Endothelial cell of umbilical vein (primary cell): ENCODE results near the gene RIPOR3. TPM values are rescaled to one million over a fixed set of nuclear protein-coding genes. Genes with fewer than 3 reads are reported as not detected.

Experiments used
- BruUV-seq: library from RNA; stranded (reverse); fragments of 400-500 nt; replicated peaks from 2 replicates; lab custom pipeline; 2021; lab: Mats Ljungman, UMichigan
- CTCF ChIA-PET: fragments of 300-600, 350-600 bp; sonication (Branson Sonifier 250); formaldehyde crosslinking; loops from one replicate; lab custom pipeline; 2021; ENCODE audit warnings: antibody characterized with exemption, inconsistent platforms; lab: Charles Lee
- POLR2A ChIA-PET: fragments of 300-600, 350-600 bp; sonication (Branson Sonifier 250); formaldehyde crosslinking; loops from one replicate; lab custom pipeline; 2021; ENCODE audit warnings: antibody characterized with exemption, inconsistent platforms; lab: Charles Lee
- DNase-seq: peaks from one replicate; pipeline ENCODE4 v3.0.0-alpha.2; 2011; ENCODE audit warnings: low read depth, low spot score
- FAIRE-seq: peaks from 2 replicates; lab custom pipeline; 2011; peaks lifted over from hg19 to GRCh38; lab: Jason Lieb, UNC
- H2AFZ ChIP-seq: 2 replicates; pipeline ENCODE4 v1.6.0; 2012; ENCODE audit warnings: low read depth, low read length, control low read depth, inconsistent platforms
- H3K27ac ChIP-seq: 2 replicates; pipeline ENCODE4 v1.5.1; 2011; ENCODE audit warnings: low read depth, mild to moderate bottlenecking, control low read depth, low read length, moderate library complexity; ENCODE audit not compliant: insufficient read depth
- H3K27me3 ChIP-seq, 2 experiments: 2 replicates each; pipeline versions ENCODE4 v1.6.0 to v1.6.1; 2011; ENCODE audit warnings: low read length in 2 of 2, mixed read lengths in 1 of 2; ENCODE audit not compliant: control insufficient read depth in 2 of 2, insufficient read depth in 2 of 2
- H3K36me3 ChIP-seq, 2 experiments: 2 replicates in 1 of 2; 3 replicates in 1 of 2; pipeline ENCODE4 v1.5.1; 2011; ENCODE audit warnings: low read length in 2 of 2, mild to moderate bottlenecking in 1 of 2, moderate library complexity in 1 of 2; ENCODE audit not compliant: control insufficient read depth in 2 of 2, insufficient read depth in 2 of 2; ENCODE audit errors: extremely low read depth in 1 of 2
- H3K4me1 ChIP-seq: 3 replicates; pipeline ENCODE4 v1.5.1; 2011; ENCODE audit warnings: mild to moderate bottlenecking, low read length; ENCODE audit not compliant: control insufficient read depth, insufficient read depth; ENCODE audit errors: extremely low read depth
- H3K4me2 ChIP-seq: 2 replicates; pipeline ENCODE4 v1.6.1; 2011; ENCODE audit warnings: low read length, control low read depth, mixed read lengths; ENCODE audit not compliant: insufficient read depth
- H3K4me3 ChIP-seq, 3 experiments: fragments of 200-600 bp in 1 of 3; sonication (generic), shearing (Covaris generic) in 1 of 3; replicated peaks in 1 of 3; 2 replicates each; pipeline ENCODE4 v1.5.1; 2011 to 2016; ENCODE audit warnings: control low read depth in 3 of 3, low read length in 3 of 3, mild to moderate bottlenecking in 2 of 3, inconsistent platforms in 1 of 3, low read depth in 1 of 3, moderate library complexity in 1 of 3; ENCODE audit not compliant: insufficient read depth in 1 of 3
- H3K79me2 ChIP-seq: 2 replicates; pipeline ENCODE4 v1.6.0; 2012; ENCODE audit warnings: low read length, inconsistent platforms; ENCODE audit not compliant: control insufficient read depth, insufficient read depth
- H3K9ac ChIP-seq: replicated peaks from 2 replicates; pipeline ENCODE3; 2011; ENCODE audit warnings: low read length, control low read depth; ENCODE audit not compliant: insufficient read depth; ENCODE audit errors: extremely low read depth
- H3K9me1 ChIP-seq: replicated peaks from 3 replicates; pipeline ENCODE4 v1.6.0; 2011; ENCODE audit warnings: mild to moderate bottlenecking, low read length; ENCODE audit not compliant: control insufficient read depth, insufficient read depth; ENCODE audit errors: extremely low read depth
- H3K9me3 ChIP-seq: replicated peaks from 2 replicates; pipeline ENCODE4 v1.5.1; 2012; ENCODE audit warnings: low read length, inconsistent platforms; ENCODE audit not compliant: control insufficient read depth, insufficient read depth
- H4K20me1 ChIP-seq: replicated peaks from 2 replicates; pipeline ENCODE3; 2011; ENCODE audit warnings: mild to moderate bottlenecking, low read length; ENCODE audit not compliant: control insufficient read depth, insufficient read depth; ENCODE audit errors: extremely low read depth
- EZH2 ChIP-seq: IDR thresholded peaks from 2 replicates; pipeline ENCODE4 v1.6.1; 2012; ENCODE audit warnings: borderline replicate concordance, low read depth, mild to moderate bottlenecking, moderate library complexity, low read length, inconsistent platforms; ENCODE audit not compliant: severe bottlenecking
- FOS ChIP-seq: IDR thresholded peaks from 2 replicates; pipeline ENCODE4 v1.6.1; 2011; ENCODE audit warnings: mild to moderate bottlenecking, low read length, moderate library complexity, borderline replicate concordance; ENCODE audit not compliant: insufficient read depth
- GATA2 ChIP-seq: IDR thresholded peaks from 2 replicates; pipeline ENCODE4 v1.7.0; 2011; ENCODE audit warnings: low read depth, mild to moderate bottlenecking, moderate library complexity, mixed read lengths, low read length; ENCODE audit not compliant: insufficient read length, insufficient read depth
- JUN ChIP-seq: IDR thresholded peaks from 2 replicates; pipeline ENCODE4 v1.6.1; 2011; ENCODE audit warnings: borderline replicate concordance, low read depth; ENCODE audit not compliant: insufficient read length, insufficient read depth
- MAX ChIP-seq: IDR thresholded peaks from 2 replicates; pipeline ENCODE4 v1.6.1; 2011; ENCODE audit not compliant: insufficient read depth, insufficient read length
- MYC ChIP-seq: IDR thresholded peaks from one replicate; pipeline ENCODE4 v1.6.1; 2011; ENCODE audit warnings: mild to moderate bottlenecking, low read depth, low read length
- POLR2A ChIP-seq: IDR thresholded peaks from 2 replicates; pipeline ENCODE4 v1.6.1; 2012; ENCODE audit warnings: low read depth, mild to moderate bottlenecking, control low read depth, low read length
- POLR2AphosphoS5 ChIP-seq: IDR thresholded peaks from 2 replicates; pipeline ENCODE4 v1.6.1; 2012; ENCODE audit warnings: low read depth, mild to moderate bottlenecking, control low read depth, low read length, moderate library complexity; ENCODE audit not compliant: insufficient read depth
- dilution Hi-C: fragments of 300-500 bp; cut with MboI; formaldehyde crosslinking; loops from one replicate; pipeline ENCODE4 v1.15.0; 2019; ENCODE audit warnings: low sequenced_read_pairs; ENCODE audit not compliant: extremely low pct_ligation_motif_present
- intact Hi-C: fragments of 100-400 bp; cut with micrococcal nuclease; formaldehyde crosslinking; loops from one replicate; pipeline ENCODE4 v1.10.0; 2022
- polyA plus RNA-seq, 4 experiments: library from polyadenylated mRNA; depleted of rRNA in 3 of 4; stranded (reverse) in 3 of 4; unstranded in 1 of 4; fragments of >200 nt; gene quantifications; 2 replicates each; pipeline versions ENCODE4 v1.2.1 to v1.2.3, GENCODE V29; 2011 to 2012; ENCODE audit warnings: missing spikeins in 1 of 4
- total RNA-seq: library from RNA; stranded (reverse); gene quantifications from 2 replicates; pipeline ENCODE4 v1.2.3, GENCODE V29; 2021
- TF ChIP-seq, protein P1 (sequence below), 2 donors: IDR thresholded peaks; 1 replicate in 1 of 2; 2 replicates in 1 of 2; pipeline ENCODE4 v1.5.1; 2011; ENCODE audit warnings: low read length in 2 of 2, mild to moderate bottlenecking in 2 of 2, moderate library complexity in 2 of 2, control low read depth in 1 of 2, inconsistent platforms in 1 of 2, low read depth in 1 of 2; ENCODE audit not compliant: insufficient read depth in 1 of 2; ENCODE audit errors: extremely low read depth in 1 of 2

Gene RIPOR3
- total and polyA plus RNA-seq, 2 donors (not counting 3 experiments of a cell fraction or from before 2014, with no cell fraction given) = not detected

- POLR2A ChIA-PET = no interaction called here
- H3K27me3 ChIP-seq = peaks cover 0 to 2% of the 10 kb centered on the region in 2 experiments
- no peak for TF ChIP-seq JUN
- TF ChIP-seq, protein P1, sequence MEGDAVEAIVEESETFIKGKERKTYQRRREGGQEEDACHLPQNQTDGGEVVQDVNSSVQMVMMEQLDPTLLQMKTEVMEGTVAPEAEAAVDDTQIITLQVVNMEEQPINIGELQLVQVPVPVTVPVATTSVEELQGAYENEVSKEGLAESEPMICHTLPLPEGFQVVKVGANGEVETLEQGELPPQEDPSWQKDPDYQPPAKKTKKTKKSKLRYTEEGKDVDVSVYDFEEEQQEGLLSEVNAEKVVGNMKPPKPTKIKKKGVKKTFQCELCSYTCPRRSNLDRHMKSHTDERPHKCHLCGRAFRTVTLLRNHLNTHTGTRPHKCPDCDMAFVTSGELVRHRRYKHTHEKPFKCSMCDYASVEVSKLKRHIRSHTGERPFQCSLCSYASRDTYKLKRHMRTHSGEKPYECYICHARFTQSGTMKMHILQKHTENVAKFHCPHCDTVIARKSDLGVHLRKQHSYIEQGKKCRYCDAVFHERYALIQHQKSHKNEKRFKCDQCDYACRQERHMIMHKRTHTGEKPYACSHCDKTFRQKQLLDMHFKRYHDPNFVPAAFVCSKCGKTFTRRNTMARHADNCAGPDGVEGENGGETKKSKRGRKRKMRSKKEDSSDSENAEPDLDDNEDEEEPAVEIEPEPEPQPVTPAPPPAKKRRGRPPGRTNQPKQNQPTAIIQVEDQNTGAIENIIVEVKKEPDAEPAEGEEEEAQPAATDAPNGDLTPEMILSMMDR (IDR thresholded peaks at IDR 0.05; ENCODE audit: extremely low read depth in 1 of 2, insufficient read depth in 1 of 2, low read depth in 1 of 2, low read length in 2 of 2) = no peak
- no peak for TF ChIP-seq MAX
- TF ChIP-seq GATA2 = no peak
- TF ChIP-seq POLR2AphosphoS5 = no peak
- no peak for TF ChIP-seq EZH2
- TF ChIP-seq POLR2A = no peak
- TF ChIP-seq FOS = no peak
- no peak for TF ChIP-seq MYC
- no TSS peak for BruUV-seq
- H3K9ac ChIP-seq = no peak overlapping the region
- H3K4me2 ChIP-seq = no peak overlapping the region
- intact Hi-C loops (no loop called here), dilution Hi-C loops (no loop called here)
- no peaks in the 10 kb centered on the region for H3K36me3 ChIP-seq
- H3K4me3 ChIP-seq = no peak overlapping the region
- FAIRE-seq (no peak), DNase-seq (no peak)
- CTCF ChIA-PET = no interaction called here
- H3K9me3 ChIP-seq = no peaks in the 10 kb centered on the region
- no peaks in the 10 kb centered on the region for H3K79me2 ChIP-seq
- H3K4me1 ChIP-seq = no peaks in the 10 kb centered on the region
- H4K20me1 ChIP-seq = no peaks in the 10 kb centered on the region
- H3K27ac ChIP-seq = no peak overlapping the region
- H2AFZ ChIP-seq = no peak overlapping the region
- no peaks in the 10 kb centered on the region for H3K9me1 ChIP-seq
These were observed 11.6 kb downstream of the RIPOR3 start for GRCh38 chr20:50679753-50680104.
